Mononuclear cell (primary cell): ENCODE measurements around the gene CD300LG. TPM values are rescaled to one million over a fixed set of nuclear protein-coding genes. Genes with fewer than 3 reads are reported as not detected.
"Not testable (repeated sequence)": the region's sequence is repeated elsewhere in the genome, so short reads cannot be mapped to it uniquely, and the experiment has no call there.

Source experiments
- H3K27me3 ChIP-seq: 2 replicates; pipeline ENCODE4 v1.6.0; 2011; ENCODE audit warnings: low read length, control low read depth; ENCODE audit not compliant: insufficient read depth
- H3K4me1 ChIP-seq: 2 replicates; pipeline ENCODE4 v1.5.1; 2011; ENCODE audit warnings: mild to moderate bottlenecking, low read length, control low read depth; ENCODE audit not compliant: insufficient read depth
- H3K4me3 ChIP-seq: 2 replicates; pipeline ENCODE4 v1.5.1; 2011; ENCODE audit warnings: mild to moderate bottlenecking, low read length, moderate library complexity
- H3K9me3 ChIP-seq: 2 replicates; pipeline ENCODE4 v1.5.1; 2011; ENCODE audit warnings: low read depth, mild to moderate bottlenecking, control low read depth, low read length
- total RNA-seq: library from RNA; depleted of rRNA; stranded (reverse); fragments of >200 nt; gene quantifications from one replicate; pipeline ENCODE4 v1.2.3, GENCODE V29; 2012

Gene CD300LG
- total RNA-seq: not detected

- Histone ChIP-seq H3K4me1 (no peaks in the 10 kb centered on the region), H3K9me3 (no peaks in the 10 kb centered on the region), H3K4me3 (no peak within 1 kb of the TSS), H3K27me3 (no peaks in the 10 kb centered on the region)
Measured at GRCh38 chr17:43846963-43847371, at the start of gene CD300LG. TSS of gene CD300LG (plus strand) at chr17:43847176. CDS start at chr17:43847217, 41 bp downstream.

- H3K27me3 ChIP-seq, H3K4me3 ChIP-seq, H3K9me3 ChIP-seq, H3K4me1 ChIP-seq: not testable (repeated sequence)
Measured at GRCh38 chr17:43798024-43798423, 49.0 kb upstream of the CD300LG start.

GRCh38 chr17:43799047-43799446, 47.9 kb upstream of the CD300LG start:
- Histone ChIP-seq H3K27me3 (peaks cover 5% of the 10 kb centered on the region), H3K4me3 (no peak overlapping the region), H3K9me3 (no peaks in the 10 kb centered on the region), H3K4me1 (no peaks in the 10 kb centered on the region)

GRCh38 chr17:43800736-43801135, 46.2 kb upstream of the CD300LG start:
- Histone ChIP-seq H3K4me3 (no peak overlapping the region), H3K9me3 (no peaks in the 10 kb centered on the region), H3K27me3 (peaks cover 5% of the 10 kb centered on the region), H3K4me1 (no peaks in the 10 kb centered on the region)

- Histone ChIP-seq H3K27me3 (peaks cover 5% of the 10 kb centered on the region), H3K4me1 (no peaks in the 10 kb centered on the region), H3K4me3 (no peak overlapping the region)
Measured at GRCh38 chr17:43801844-43802243, 45.1 kb upstream of the CD300LG start.

GRCh38 chr17:43803758-43804157, 43.2 kb upstream of the CD300LG start:
- H3K27me3 ChIP-seq: peaks cover 5% of the 10 kb centered on the region
- H3K4me1 ChIP-seq: no peaks in the 10 kb centered on the region
- no peak overlapping the region for H3K4me3 ChIP-seq
- no peaks in the 10 kb centered on the region for H3K9me3 ChIP-seq

More at GRCh38 chr17:43801844-43802243, 45.1 kb upstream of the CD300LG start:
- no peaks in the 10 kb centered on the region for H3K9me3 ChIP-seq

- Histone ChIP-seq H3K4me3 (no peak overlapping the region), H3K4me1 (no peaks in the 10 kb centered on the region), H3K9me3 (no peaks in the 10 kb centered on the region), H3K27me3 (peaks cover 5% of the 10 kb centered on the region)
Measured at GRCh38 chr17:43805117-43805516, 41.9 kb upstream of the CD300LG start.

- H3K4me1 ChIP-seq: no peaks in the 10 kb centered on the region
- H3K9me3 ChIP-seq: no peaks in the 10 kb centered on the region
- H3K4me3 ChIP-seq: no peak overlapping the region
- peaks cover 2% of the 10 kb centered on the region for H3K27me3 ChIP-seq
Measured at GRCh38 chr17:43808076-43808475, 38.9 kb upstream of the CD300LG start.

- H3K4me3 ChIP-seq: no peak overlapping the region
- H3K9me3 ChIP-seq: no peaks in the 10 kb centered on the region
- H3K4me1 ChIP-seq: no peaks in the 10 kb centered on the region
- H3K27me3 ChIP-seq: no peaks in the 10 kb centered on the region
Measured at GRCh38 chr17:43809121-43809520, 37.9 kb upstream of the CD300LG start.

GRCh38 chr17:43810226-43810715, 36.7 kb upstream of the CD300LG start:
- H3K27me3 ChIP-seq: no peaks in the 10 kb centered on the region
- no peaks in the 10 kb centered on the region for H3K9me3 ChIP-seq
- H3K4me3 ChIP-seq: no peak overlapping the region
- H3K4me1 ChIP-seq: peaks cover 6% of the 10 kb centered on the region

- no peaks in the 10 kb centered on the region for H3K27me3 ChIP-seq
- peaks cover 7% of the 10 kb centered on the region for H3K4me1 ChIP-seq
- no peak overlapping the region for H3K4me3 ChIP-seq
- H3K9me3 ChIP-seq: no peaks in the 10 kb centered on the region
Measured at GRCh38 chr17:43810823-43811222, 36.2 kb upstream of the CD300LG start.

GRCh38 chr17:43812396-43813265, 34.3 kb upstream of the CD300LG start:
- Histone ChIP-seq H3K4me1 (peaks cover 7% of the 10 kb centered on the region), H3K27me3 (no peaks in the 10 kb centered on the region), H3K9me3 (no peaks in the 10 kb centered on the region), H3K4me3 (no peak overlapping the region)

GRCh38 chr17:43813386-43813785, 33.6 kb upstream of the CD300LG start:
- Histone ChIP-seq H3K27me3 (no peaks in the 10 kb centered on the region), H3K4me1 (peaks cover 7% of the 10 kb centered on the region), H3K9me3 (no peaks in the 10 kb centered on the region), H3K4me3 (no peak overlapping the region)

GRCh38 chr17:43814026-43814425, 33.0 kb upstream of the CD300LG start:
- H3K27me3 ChIP-seq: no peaks in the 10 kb centered on the region
- no peak overlapping the region for H3K4me3 ChIP-seq
- no peaks in the 10 kb centered on the region for H3K9me3 ChIP-seq
- H3K4me1 ChIP-seq: peaks cover 7% of the 10 kb centered on the region

GRCh38 chr17:43814714-43815113, 32.3 kb upstream of the CD300LG start:
- H3K27me3 ChIP-seq: no peaks in the 10 kb centered on the region
- no peak overlapping the region for H3K4me3 ChIP-seq
- H3K9me3 ChIP-seq: no peaks in the 10 kb centered on the region
- H3K4me1 ChIP-seq: peaks cover 7% of the 10 kb centered on the region
